NCI-H1048 (cell line): ENCODE results near the gene UACA.
A peak's percentile ranks its signal among the peaks of the same experiment; 100 is the strongest.
"Not testable (repeated sequence)": the region's sequence is repeated elsewhere in the genome, so short reads cannot be mapped to it uniquely, and the experiment has no call there.

Source experiments
- DNase-seq: peaks from one replicate; lab custom pipeline; 2025; lab: John Stamatoyannopoulos, UW

The UACA gene, protein sequence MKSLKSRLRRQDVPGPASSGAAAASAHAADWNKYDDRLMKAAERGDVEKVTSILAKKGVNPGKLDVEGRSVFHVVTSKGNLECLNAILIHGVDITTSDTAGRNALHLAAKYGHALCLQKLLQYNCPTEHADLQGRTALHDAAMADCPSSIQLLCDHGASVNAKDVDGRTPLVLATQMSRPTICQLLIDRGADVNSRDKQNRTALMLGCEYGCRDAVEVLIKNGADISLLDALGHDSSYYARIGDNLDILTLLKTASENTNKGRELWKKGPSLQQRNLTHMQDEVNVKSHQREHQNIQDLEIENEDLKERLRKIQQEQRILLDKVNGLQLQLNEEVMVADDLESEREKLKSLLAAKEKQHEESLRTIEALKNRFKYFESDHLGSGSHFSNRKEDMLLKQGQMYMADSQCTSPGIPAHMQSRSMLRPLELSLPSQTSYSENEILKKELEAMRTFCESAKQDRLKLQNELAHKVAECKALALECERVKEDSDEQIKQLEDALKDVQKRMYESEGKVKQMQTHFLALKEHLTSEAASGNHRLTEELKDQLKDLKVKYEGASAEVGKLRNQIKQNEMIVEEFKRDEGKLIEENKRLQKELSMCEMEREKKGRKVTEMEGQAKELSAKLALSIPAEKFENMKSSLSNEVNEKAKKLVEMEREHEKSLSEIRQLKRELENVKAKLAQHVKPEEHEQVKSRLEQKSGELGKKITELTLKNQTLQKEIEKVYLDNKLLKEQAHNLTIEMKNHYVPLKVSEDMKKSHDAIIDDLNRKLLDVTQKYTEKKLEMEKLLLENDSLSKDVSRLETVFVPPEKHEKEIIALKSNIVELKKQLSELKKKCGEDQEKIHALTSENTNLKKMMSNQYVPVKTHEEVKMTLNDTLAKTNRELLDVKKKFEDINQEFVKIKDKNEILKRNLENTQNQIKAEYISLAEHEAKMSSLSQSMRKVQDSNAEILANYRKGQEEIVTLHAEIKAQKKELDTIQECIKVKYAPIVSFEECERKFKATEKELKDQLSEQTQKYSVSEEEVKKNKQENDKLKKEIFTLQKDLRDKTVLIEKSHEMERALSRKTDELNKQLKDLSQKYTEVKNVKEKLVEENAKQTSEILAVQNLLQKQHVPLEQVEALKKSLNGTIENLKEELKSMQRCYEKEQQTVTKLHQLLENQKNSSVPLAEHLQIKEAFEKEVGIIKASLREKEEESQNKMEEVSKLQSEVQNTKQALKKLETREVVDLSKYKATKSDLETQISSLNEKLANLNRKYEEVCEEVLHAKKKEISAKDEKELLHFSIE (N-terminal part only)

DNA sequence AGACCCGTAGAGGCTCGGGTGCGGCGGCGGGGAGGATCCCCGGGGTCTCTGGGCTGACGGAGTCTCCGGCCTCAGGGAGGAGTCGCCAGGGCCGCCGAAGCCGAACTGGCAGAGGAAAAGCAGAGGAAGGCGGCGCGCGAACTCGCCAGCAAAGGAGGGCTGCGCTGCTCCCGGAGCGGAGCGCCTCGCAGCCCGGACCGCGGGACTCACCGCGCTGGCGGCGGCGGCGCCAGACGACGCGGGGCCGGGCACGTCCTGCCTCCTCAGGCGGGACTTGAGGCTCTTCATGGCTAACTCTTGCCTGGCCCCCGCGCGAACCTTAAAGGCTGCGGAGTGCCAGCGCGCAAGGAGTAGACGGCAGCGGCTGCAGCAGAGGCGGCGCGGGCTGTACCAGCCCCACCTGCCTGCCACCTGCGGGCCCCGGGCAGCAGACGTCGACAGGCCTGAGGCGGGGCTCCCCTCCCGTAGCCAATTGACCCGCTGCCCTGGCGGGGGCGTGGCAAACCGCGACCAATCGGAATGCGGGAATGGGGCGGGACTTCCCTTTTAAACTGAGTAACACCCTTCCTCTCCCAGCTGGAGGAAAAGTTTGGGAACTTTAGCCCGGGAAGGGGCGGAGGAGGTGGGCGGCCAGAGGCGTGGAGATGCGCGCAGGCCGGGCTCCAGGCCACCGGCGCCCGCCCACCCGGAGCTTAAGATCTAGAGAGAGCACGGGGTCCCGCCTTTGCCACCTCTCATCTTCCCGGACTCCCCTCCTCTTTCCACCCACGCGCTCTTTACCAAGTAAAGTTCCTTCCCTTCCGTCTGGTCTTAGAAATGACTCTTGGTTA lies at the start of gene UACA:
Gene UACA (minus strand): TSS at position 439 of the 830 bp plus-strand sequence. CDS start 151 bp downstream, at position 288.
- peak; percentile 87 for DNase-seq

DNA sequence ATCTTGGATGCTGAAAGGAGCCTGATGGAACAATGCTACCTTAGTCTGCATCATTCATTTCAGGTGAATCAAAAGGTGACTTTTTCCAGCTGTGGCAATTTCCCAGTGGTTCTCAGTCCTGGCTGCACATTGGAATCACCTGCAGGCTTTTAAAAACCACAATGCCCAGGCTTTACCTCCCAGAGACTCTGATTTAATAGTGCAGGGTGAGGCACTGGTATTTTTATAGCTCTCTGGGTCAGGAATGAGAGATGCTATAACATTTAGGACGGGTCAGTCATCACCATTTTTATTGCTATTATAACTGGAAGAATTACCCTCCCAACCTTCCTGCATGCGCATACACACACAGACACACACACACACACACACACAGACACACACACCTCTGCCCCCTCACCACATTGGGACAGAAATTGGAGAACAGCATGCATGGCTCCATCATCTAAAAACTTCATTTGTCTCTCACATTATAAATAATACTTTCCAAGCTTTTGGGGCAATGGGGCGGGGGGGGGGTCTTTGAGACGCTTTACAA lies 49.5 kb upstream of the UACA start:
- no peak for DNase-seq

DNA sequence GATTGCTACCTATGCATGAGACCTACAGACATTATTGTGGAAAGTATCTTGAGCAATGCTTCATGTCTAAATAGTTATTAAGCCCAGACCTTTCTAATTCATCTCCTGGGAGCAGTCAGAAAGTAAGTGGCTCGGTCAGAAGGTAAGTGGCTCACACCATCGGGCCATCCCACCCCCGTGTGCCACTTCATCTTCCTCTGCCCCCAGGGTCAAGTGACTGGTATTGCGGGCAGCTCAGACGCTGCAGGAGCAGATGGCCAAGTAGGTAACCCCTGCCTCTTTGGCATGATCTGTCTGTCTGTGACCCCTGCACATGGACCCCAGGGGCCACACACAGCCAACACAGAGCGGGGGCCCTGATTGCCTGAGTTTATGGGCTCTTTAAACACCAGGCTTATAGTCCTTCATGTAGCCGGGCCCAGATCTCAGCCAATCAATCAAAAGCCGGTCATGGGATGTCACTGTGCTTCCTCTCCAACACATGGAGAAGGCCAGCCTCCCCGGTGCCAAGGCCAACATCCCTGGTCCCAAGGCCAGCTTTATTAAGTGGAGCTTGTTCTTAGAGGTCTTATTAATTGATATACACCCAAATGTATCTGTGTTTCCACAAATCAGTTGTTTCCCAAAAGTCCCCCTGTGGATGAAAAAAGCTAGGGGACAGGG lies 47.7 kb upstream of the UACA start:
- no peak for DNase-seq

DNA sequence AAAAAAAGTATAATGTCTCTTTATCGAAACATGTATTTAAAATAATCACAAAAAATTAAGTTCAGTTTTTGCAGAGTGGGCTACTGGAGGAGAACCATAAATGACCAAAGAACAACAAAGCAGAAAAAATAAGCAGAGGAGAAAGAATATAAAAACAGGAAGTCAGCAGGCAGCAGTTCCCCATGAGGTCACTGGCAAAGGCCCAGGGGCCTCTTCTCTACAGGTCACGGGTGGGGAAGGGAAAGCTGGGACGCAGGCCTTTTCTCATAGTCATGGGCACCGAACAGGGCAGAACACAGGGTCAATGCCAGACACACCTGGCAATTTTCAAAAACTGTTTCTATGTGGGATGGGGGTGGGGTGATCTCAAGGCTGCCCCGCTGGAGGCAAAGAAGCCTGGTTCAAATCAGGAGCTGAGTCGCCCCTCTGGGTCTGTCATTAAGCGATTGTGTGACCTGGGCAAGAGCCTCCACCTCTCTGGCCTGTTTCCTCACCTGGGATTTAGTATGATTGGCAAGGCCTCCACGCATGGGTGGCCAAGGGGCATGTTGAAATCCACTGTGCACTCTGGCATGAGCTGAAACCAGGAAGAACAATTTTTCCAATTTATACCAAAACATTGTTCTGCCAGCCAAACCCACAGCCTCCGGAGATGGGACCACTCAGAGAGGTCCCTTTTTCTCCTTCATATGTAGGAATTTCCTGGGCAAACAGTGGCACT lies 43.8 kb upstream of the UACA start:
- no peak for DNase-seq

DNA sequence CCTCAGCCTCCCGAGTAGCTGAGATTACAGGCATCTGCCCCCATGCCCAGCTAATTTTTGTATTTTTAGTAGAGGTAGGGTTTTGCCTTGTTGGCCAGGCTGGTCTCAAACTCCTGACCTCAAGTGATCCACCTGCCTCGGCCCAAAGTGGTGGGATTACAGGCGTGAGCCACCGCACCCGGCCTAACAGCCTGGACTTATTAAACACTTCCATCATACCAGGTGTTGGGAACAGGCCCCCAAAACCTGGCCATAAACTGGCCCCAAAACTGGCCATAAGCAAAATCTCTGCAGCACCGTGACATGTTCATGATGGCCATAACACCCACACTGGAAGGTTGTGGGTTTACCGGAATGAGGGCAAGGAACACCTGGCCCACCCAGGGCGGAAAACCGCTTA lies 41.0 kb upstream of the UACA start:
- DNase-seq = not testable (repeated sequence)

DNA sequence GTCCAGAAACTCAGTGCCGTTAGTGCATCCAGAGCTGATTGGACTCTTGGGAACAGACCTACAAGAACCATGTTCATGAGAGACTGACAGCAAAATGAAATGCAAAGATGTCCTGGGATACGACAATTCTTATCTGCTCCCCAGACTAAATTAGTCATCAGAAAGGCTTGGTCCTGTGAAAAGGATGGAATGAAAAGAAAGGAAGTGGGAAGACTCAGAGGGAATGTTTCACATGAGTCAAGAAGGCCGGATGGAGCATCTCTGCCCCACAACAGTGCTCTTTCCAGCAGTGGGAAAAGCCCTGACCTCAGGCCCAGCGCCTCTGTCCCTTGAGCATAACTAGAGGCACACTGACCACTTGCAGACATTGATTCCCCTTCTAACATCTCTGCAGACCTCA lies 39.3 kb upstream of the UACA start:
- no peak for DNase-seq

DNA sequence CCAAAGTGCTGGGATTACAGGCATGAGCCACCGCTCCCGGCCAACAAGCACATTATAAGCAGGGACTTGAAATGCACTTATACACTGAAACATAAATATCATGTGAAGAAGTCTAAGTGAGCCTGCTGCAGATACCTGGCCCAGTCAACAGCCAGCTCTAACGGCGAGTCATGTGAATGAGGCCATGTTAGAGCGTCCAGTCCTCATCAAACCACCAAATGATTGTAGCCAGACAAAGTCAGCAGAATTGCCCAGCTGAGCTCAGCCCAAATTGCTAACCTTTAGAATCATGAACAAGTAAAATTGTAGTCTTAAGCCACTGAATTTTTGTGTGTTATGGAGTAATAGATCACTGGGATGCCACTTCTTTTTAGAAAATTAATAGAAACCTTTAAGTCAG lies 37.8 kb upstream of the UACA start:
- no peak for DNase-seq

DNA sequence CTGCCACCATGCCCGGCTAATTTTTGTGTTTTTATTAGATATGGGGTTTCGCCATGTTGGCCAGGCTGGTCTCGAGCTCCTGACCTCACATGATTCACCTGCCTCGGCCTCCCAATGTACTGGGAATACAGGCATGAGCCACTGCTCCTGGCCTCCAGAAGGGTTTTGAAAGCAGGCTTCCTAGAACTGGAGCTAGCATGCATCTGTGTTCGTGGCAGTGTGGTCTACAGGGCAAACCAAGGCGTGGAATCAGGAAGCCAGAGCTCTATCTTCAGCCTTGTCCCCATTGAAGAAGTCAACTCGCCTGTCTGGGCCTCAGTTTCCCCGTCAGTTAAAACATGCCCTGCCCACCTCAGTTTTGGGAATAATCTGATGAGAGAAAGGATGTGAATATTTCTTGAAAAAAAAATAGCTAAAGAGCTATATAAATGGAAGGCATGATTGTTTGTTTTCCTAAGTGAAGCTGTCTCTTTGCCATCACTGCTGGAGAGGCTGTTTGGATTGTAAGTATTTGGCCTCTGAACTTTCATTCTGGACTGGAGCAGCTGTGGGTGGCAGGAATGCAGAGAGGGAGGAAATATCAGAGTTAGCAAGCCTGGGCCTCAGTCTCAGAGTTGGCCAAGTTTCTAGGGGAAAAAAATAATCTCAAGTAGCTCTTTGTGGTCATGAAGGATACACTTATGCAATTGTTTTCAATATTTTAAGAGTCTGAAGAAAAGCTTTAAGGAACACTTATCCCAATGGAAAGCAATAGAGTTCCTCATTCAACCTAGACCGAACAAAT lies 36.5 kb upstream of the UACA start:
- no peak for DNase-seq

DNA sequence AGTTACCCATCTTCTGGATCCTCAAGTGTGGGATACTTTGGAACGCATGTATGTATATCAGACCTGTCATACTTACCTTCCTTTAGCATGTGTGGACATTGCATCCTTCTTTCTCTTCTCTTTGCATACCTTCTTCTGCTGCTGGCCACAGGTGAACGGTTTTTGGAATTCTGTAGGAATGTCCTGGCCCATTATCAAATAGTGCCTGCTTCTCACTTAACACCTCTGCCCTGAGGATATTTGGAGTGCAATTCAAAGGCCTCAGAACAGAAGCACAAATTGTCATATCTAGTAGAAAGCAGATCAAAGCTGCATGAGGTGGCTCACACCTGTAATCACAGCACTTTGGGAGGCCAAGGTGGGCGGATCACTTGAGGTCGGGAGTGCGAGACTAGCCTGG lies 34.1 kb upstream of the UACA start:
- no peak for DNase-seq

DNA sequence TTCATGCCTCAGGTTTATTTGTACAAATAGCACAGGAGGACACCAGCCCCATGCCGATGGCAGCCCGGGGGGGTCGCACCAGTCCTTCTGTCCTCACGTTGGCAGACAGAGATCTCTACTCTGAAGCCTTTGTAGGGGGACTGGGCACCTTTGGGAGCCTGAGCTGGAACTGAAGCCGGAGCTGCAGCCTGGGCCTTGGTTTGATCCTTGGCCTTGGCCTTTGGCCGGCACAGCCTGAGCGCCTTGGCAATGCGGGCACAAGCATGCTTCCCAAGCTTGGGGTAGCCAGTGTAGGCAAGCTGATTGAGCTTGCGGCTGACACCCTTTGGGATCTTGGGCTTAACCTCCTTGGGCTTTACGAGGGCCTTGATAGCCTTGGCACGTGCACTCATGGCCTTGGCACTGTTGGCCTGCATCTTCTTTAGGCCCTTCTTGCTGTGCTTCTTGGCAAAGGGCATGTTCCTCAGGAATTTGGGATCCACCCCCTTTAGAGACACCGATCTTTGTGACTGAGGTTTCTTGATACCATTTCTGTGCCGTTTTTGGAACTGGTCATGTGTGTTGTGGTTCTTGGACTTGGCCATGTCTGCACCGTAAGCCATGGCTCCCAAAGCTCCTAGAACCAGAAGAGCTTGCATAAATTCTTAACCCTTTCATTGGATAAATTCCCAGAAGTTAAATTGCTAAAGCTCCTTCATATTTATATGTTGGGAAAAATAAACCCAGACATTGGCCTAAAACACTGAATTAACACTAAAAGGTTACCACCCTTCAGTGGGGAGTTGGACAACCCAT lies 33.4 kb upstream of the UACA start:
- no peak for DNase-seq

DNA sequence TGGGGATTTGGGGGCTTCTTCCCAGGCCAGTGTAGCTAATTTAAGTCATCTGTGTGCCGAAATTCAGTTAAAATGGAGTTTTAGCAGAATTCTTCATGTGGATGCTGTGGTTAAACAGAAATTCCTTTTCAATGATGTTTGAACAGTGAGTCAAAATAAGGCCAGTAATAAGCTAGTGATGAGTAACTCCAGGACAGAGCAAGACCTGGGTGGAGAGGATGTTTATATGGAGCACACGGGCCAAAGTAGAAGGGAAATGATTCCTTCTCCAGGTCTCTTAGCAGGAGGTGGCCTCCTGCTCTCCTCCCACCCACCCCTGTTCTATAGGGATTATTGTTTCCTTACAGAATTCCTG lies 31.9 kb upstream of the UACA start:
- no peak for DNase-seq

DNA sequence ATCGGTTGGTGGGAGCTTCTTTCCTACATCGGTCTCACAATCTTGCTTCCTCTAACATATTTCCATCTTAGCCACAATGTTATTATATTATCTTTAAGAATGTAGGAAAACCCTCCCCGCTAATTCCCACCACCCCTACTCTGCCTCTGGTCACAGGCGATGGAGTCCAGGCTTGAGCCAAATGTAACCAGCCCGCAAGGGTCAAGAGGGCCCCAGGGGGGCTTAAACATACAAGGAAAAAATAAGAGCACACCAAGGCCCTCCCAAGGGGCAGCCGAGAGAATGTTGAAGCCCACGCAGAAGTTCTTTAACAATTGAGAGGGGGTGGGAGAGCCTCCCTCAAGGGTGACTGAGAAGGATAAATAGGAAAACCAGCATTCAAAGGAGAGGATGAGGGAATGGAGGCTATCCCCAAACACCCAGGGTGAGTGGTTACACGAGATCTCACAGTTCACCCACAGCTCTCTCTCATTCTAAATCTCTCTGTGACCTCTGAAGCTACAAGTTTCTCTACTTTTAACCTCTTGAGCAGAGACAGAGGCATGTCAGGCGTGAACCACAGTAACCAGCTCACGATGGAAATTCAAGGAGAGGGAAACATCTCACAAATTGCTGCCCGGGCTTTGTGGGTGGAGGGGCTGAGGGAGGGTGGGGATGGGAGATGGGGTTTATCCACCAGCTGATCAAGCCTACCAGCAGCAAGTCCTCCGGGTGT lies 31.4 kb upstream of the UACA start:
- DNase-seq = no peak

DNA sequence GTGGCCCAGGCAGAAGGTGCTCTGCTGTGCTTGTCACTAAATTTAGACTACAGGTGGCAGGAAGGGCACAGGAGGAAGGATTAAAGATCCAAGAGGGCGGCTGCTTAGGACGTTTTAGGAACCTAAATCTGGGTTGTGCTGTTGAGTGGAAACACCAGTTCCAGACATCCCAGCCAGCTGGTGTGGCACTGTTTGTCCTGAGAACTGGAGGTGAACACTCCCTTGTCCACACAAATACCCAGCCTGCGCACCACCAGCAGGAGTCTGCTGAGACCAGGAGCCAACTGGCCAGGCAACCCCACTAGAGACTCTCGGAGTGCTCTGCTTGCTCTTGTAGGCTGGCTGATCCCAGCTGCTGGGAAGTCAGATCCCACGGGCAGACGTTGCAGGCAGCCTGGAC lies 30.3 kb upstream of the UACA start:
- no peak for DNase-seq

DNA sequence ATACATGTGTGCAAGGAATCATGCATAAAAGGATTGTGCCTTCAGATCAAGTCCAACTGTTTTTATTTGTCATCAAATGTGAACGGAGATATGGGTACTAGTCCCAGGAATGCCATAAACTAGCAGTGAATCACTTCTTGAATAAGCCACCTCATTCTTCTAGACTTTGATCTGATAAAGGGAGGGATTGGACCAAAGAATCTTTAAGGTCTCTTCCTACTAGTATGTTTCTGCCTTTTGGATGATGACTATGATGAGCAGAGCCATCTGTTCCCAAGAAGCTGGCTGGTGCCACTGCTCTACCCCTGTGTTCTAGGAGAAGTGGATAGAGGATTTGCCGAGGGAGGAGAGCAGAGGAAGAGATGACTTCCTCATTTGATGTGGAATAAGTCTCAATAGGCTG lies 28.8 kb upstream of the UACA start:
- DNase-seq = no peak

DNA sequence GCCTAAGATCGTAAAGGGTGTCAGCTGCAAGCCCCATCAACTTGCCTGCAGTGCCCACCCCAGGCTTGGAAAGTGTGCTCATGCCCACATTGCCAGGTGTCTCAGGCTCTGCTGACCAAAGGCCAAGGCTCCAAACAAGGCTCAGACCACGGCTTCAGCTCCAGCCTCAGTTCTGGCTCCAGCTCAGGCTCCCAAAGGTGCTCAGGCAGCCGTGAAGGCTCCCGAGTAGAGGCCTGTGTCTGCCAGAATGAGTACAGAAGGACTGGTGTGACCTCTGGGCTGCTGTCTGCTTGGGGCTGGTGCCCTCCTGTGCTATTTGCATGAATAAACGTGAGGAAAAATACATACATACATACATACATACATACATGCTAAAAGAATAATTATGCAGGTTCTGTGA lies 27.9 kb upstream of the UACA start:
- no peak for DNase-seq

DNA sequence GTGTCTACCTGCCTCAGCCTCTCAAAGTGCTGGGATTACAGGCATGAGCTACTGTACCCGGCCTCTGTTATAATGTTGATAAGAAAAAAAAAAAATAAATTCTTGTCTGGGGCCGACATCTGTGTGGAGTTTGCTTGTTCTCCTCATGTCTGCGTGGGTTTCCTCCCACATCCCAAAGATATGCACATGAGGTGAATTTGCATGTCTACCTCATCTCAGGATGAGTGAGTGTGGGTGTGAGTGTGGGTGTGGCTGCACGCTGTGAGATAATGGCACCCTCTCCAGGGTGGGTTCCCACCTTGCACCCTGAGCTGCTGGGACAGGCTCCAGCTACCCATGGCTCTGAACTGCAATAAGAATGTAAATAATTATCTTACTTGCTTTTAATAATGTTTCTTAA lies 25.9 kb upstream of the UACA start:
- no peak for DNase-seq

DNA sequence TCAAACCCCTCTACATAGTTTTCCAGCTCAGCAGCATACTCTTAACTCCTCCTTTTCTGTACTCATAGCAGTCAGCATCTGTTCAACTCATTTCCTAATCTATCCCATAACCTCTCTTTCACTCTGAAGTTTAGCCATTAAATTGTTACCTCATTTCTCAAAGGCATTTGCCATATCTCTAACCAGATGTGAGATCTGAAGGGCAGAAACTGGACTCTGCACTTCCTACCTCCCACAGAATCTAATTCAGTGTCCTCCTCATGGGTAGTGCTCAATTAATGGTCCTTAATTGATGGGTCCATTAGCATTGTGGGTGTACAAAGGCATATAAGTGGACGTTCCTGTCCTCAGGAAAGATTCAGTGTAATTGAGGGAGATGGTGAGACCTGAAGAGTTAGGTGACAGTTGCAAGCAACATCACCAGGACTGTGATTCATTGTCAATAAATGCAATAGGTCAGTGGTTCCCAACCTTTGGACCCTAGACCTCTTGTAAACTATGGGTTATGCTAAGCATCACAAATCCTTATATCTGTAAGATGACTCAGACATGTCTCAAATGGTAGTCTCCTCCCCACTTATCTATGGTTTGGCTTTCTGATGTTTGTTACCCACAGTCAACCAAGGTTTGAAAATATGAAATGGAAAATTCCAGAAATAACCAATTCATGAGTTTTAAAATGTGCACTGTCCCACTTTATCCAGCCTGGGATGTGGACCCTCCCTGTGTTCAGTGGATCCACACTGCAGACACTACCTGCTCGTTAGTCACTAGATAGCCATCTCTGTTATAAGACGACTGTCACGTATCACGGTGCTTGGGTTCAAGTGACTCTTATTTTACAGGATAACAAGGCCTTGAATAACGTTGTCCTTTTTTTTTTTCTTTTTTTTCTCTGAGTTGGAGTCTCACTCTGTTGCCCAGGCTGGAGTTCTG lies 25.0 kb upstream of the UACA start:
- DNase-seq = no peak
